Measurements from ENCODE around the gene PSMD8. TPM values are rescaled to one million over a fixed set of nuclear protein-coding genes. Genes with fewer than 3 reads are reported as not detected.

The PSMD8 gene
- total RNA-seq, 1 donor: 277 TPM

DNA sequence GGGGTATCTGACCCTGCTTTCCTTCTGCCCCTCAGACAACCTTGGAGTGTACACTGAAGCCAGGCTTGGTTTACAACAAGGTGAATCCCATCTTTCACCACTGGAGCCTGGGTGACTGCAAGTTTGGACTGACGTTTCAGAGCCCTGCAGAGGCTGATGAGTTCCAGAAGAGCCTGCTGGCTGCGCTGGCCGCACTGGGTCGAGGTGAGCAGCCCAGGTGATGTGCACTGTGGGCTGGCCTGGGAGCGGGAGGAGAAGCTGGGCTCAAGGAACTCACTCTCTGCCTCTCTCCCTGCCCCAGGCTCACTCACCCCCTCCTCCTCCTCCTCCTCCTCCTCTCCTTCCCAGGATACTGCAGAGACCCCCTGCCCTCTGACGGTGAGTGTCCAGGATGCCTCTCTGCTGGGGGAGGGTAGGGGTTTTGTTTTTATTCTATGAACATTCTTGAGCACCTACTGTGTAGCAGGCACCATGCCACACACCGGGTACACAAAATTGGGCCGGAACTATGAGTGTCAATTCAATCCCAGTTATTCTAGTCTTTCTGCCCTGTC, 17.6 kb downstream of the PSMD8 start:
- H3K4me3 ChIP-seq (ENCODE audit: low read depth, low read length): no peak overlapping the region
- DNase-seq (ENCODE audit: low read depth): no peak
- no peak for TF ChIP-seq CTCF (IDR thresholded peaks at IDR 0.05; ENCODE audit: insufficient read depth, low read depth, low read length)

DNA sequence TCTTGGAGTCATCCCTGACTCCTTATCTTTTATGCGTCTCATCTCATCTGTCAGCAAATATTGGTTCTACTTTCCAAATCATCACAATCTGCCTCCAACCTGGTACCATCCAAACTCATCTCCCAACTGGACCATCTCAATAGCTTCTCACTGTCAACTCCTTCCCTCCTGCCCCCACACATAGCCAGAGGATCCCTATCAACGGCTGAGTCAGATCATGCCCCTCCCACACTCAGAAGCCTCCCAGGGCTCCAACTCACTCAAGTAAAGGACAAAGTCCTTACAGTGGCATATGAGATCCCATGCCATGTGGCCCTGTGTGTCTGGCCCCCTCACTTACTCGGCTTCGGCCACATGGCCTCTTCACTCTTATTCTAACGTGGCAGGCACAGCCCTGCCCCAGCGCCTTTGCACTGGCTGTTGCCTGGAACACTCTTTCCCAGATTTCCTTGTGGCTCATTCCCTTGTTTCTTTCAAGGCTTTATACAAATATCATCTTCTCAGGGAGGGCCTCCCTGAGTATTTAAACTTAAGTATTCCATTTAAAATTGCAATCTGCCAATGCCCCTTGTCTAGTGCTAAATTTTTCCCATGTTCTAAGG, 18.4 kb downstream of the PSMD8 start:
- H3K4me3 ChIP-seq (ENCODE audit: low read depth, low read length): no peak overlapping the region
- no peak for DNase-seq (ENCODE audit: low read depth)
- no peak for TF ChIP-seq CTCF (IDR thresholded peaks at IDR 0.05; ENCODE audit: insufficient read depth, low read depth, low read length)

GRCh38 chr19:38394488-38394887, 20.1 kb downstream of the PSMD8 start:
- H3K4me3 ChIP-seq (ENCODE audit: low read depth, low read length): no peak overlapping the region
- peak; percentile 32 for DNase-seq (ENCODE audit: low read depth)
- no peak for TF ChIP-seq CTCF (IDR thresholded peaks at IDR 0.05; ENCODE audit: insufficient read depth, low read depth, low read length)

DNA sequence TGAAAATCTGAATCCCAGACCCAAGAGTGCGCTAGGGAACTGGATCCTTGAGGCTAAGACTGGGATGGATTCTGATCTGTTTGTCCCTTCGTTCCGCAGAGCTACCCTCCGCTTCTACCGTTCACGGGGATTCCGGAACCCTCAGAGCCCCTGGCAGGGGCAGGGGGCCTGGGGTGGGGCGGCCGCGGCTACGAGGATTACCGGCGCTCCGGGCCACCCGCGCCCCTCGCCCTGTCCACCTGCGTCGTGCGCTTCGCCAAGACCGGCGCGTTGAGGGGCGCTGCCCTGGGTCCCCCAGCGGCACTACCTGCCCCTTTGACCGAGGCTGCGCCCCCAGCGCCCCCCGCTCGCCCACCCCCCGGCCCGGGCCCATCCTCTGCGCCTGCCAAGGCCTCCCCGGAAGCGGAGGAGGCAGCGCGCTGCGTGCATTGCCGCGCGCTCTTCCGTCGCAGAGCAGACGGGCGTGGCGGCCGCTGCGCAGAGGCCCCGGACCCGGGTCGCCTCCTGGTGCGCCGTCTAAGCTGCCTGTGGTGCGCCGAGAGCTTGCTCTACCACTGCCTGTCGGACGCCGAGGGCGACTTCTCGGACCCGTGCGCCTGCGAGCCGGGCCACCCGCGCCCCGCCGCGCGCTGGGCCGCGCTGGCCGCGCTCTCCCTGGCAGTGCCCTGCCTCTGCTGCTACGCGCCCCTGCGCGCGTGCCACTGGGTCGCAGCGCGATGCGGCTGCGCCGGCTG, 21.2 kb downstream of the PSMD8 start:
- no peak overlapping the region for H3K4me3 ChIP-seq (ENCODE audit: low read depth, low read length)
- no peak for DNase-seq (ENCODE audit: low read depth)
- TF ChIP-seq CTCF (IDR thresholded peaks at IDR 0.05; ENCODE audit: insufficient read depth, low read depth, low read length): no peak

- no peak for TF ChIP-seq CTCF (IDR thresholded peaks at IDR 0.05; ENCODE audit: insufficient read depth, low read depth, low read length)
- no peak overlapping the region for H3K4me3 ChIP-seq (ENCODE audit: low read depth, low read length)
- DNase-seq (ENCODE audit: low read depth): no peak
Observed at GRCh38 chr19:38399081-38399480, 24.7 kb downstream of the PSMD8 start.

DNA sequence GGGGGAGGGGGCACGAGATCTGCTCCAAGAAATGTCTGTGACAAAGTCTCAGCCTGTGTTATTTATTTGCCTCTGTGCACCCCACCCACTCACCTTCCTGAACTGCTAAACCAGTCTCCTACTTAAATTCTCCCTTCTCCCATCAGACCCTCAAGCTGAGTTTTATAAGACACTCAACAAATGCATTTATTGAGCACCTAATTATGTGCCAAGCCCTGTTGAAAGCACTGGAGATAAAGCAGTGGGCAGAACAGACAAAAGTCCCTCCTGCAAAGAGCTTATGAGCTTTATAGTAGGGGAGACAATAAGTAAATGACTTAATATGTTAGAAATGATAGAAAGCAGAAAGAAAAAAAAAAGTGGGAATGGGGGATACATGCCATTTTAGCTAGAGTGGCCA, 25.2 kb downstream of the PSMD8 start:
- no peak for DNase-seq (ENCODE audit: low read depth)
- no peak overlapping the region for H3K4me3 ChIP-seq (ENCODE audit: low read depth, low read length)
- no peak for TF ChIP-seq CTCF (IDR thresholded peaks at IDR 0.05; ENCODE audit: insufficient read depth, low read depth, low read length)
